Heart left ventricle (tissue), 13 donors: Measurements from ENCODE around the gene GNAQ.

ENCODE experiments used
- POLR2A ChIP-seq, 2 donors: fragments of 450-650 bp; IDR thresholded peaks; one replicate each; pipeline ENCODE4 v1.6.1; 2017; ENCODE audit warnings: antibody characterized with exemption in 2 of 2, mild to moderate bottlenecking in 2 of 2, moderate library complexity in 2 of 2
- TF ChIP-seq, protein P1 (sequence below), 12 donors: fragments of 200-600 bp; sonication (generic) in 4 of 12; IDR thresholded peaks; one replicate each; pipeline versions ENCODE4 v1.5.0 to v1.8.0; 2018 to 2022; ENCODE audit warnings: antibody characterized with exemption in 12 of 12, mild to moderate bottlenecking in 5 of 12
- donor health status: ischemic (EF 13 %, LVEDD 7.1; RV severe dilation, severe dysfunction).
- donor health status: DM: no; HTN: yes; CAD: no.
- donor health status: DM: no; HTN: no; CAD: no.
- donor health status: ischemic (EF 25% LVEDD 6.9; RV normal size, moderate dysfunction).
- donor health status: ischemic (EF 25% LVEDD 5.7; RV mildly dilated, moderate dysfunction).
- donor health status: ischemic (EF 35%, LVEDD 5.7; RV mildly dilated, moderate dysfunction).
- donor health status: nonischemic (EF 11% LVEDD 7.7; RV severe dilation, severe dysfunction).
- donor health status: DM: yes; HTN: yes; CAD: no.
- donor health status: PGD.
- donor health status: ischemic (EF 29% LVEDD 5.4; RV normal size, mild dysfunction).
- donor health status: nonischemic (EF 23%, LVEDD 6.1; RV moderate dilation, normal function).

DNA sequence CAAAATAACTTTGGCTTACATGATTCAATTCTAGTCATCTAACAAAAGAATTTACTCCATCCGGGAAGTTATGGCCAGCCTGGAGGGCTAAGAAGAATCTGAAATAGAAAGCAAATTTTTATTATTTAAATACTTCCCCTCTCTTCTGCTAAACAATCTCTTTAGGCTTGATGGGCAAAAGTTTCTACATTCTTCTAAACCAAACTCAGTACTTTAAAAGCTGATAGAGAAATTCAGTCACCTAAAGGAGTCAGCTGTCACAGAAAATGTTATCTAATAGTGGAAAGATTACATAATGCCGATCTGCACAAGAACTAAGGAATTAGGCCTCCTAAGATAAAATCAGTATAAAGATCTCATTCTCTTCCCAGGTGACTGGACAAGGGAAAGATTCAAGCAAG is 32.4 kb downstream of the GNAQ start:
- TF ChIP-seq POLR2A (IDR thresholded peaks at IDR 0.05) = no peak
- TF ChIP-seq, protein P1, sequence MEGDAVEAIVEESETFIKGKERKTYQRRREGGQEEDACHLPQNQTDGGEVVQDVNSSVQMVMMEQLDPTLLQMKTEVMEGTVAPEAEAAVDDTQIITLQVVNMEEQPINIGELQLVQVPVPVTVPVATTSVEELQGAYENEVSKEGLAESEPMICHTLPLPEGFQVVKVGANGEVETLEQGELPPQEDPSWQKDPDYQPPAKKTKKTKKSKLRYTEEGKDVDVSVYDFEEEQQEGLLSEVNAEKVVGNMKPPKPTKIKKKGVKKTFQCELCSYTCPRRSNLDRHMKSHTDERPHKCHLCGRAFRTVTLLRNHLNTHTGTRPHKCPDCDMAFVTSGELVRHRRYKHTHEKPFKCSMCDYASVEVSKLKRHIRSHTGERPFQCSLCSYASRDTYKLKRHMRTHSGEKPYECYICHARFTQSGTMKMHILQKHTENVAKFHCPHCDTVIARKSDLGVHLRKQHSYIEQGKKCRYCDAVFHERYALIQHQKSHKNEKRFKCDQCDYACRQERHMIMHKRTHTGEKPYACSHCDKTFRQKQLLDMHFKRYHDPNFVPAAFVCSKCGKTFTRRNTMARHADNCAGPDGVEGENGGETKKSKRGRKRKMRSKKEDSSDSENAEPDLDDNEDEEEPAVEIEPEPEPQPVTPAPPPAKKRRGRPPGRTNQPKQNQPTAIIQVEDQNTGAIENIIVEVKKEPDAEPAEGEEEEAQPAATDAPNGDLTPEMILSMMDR (IDR thresholded peaks at IDR 0.05) = no peak
